Fibroblast of lung (primary cell): Measurements from ENCODE around the gene RERE.

Experiments used
- EZH2 ChIP-seq: IDR thresholded peaks from 2 replicates; pipeline ENCODE4 v1.5.1; 2012; ENCODE audit warnings: low read length, control low read depth, mild to moderate bottlenecking; ENCODE audit errors: missing control alignments
- TF ChIP-seq, protein P1 (sequence below), 2 donors: IDR thresholded peaks in 1 of 2; conservative IDR thresholded peaks in 1 of 2; 1 replicate in 1 of 2; 2 replicates in 1 of 2; pipeline ENCODE4 v1.5.1; 2011 to 2012; ENCODE audit warnings: low read length in 2 of 2, control low read depth in 1 of 2, inconsistent platforms in 1 of 2, low read depth in 1 of 2, mild to moderate bottlenecking in 1 of 2

DNA sequence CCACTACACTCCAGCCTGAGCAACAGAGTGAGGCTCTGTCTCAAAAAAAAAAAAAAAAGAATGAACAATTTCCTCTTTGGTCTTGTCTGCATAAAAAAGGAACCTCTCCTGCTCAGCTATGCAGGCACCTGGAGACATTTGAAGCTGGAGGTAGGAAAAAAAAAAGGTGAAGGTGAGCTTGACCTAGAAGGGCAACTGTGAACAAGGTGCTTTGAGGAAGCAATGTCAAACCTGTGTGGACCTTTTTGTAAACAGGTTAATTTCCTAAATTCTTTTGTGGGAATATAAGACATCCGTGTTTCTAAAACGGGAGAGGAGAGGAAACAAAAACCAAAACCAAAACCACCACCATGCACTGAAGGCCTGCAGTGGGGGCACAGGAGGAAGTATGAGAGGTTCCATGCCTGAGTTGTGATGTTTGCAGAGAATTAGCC lies 422.0 kb downstream of the RERE start:
- TF ChIP-seq, protein P1, sequence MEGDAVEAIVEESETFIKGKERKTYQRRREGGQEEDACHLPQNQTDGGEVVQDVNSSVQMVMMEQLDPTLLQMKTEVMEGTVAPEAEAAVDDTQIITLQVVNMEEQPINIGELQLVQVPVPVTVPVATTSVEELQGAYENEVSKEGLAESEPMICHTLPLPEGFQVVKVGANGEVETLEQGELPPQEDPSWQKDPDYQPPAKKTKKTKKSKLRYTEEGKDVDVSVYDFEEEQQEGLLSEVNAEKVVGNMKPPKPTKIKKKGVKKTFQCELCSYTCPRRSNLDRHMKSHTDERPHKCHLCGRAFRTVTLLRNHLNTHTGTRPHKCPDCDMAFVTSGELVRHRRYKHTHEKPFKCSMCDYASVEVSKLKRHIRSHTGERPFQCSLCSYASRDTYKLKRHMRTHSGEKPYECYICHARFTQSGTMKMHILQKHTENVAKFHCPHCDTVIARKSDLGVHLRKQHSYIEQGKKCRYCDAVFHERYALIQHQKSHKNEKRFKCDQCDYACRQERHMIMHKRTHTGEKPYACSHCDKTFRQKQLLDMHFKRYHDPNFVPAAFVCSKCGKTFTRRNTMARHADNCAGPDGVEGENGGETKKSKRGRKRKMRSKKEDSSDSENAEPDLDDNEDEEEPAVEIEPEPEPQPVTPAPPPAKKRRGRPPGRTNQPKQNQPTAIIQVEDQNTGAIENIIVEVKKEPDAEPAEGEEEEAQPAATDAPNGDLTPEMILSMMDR (conservative IDR thresholded peaks at IDR 0.05 in 1 of 2, IDR thresholded peaks at IDR 0.05 in 1 of 2; ENCODE audit: low read depth in 1 of 2, low read length in 2 of 2): no peak
- no peak for TF ChIP-seq EZH2
